ENCODE results near the gene NPDC1. TPM values are rescaled to one million over a fixed set of nuclear protein-coding genes. Genes with fewer than 3 reads are reported as not detected.

Gene NPDC1
- total RNA-seq, 1 donor from 2014 or later, result 33.0 TPM

GRCh38 chr9:137056739-137057415 is 10.9 kb upstream of the NPDC1 start:
- no peak for DNase-seq (ENCODE audit: low read depth, low spot score)

DNA sequence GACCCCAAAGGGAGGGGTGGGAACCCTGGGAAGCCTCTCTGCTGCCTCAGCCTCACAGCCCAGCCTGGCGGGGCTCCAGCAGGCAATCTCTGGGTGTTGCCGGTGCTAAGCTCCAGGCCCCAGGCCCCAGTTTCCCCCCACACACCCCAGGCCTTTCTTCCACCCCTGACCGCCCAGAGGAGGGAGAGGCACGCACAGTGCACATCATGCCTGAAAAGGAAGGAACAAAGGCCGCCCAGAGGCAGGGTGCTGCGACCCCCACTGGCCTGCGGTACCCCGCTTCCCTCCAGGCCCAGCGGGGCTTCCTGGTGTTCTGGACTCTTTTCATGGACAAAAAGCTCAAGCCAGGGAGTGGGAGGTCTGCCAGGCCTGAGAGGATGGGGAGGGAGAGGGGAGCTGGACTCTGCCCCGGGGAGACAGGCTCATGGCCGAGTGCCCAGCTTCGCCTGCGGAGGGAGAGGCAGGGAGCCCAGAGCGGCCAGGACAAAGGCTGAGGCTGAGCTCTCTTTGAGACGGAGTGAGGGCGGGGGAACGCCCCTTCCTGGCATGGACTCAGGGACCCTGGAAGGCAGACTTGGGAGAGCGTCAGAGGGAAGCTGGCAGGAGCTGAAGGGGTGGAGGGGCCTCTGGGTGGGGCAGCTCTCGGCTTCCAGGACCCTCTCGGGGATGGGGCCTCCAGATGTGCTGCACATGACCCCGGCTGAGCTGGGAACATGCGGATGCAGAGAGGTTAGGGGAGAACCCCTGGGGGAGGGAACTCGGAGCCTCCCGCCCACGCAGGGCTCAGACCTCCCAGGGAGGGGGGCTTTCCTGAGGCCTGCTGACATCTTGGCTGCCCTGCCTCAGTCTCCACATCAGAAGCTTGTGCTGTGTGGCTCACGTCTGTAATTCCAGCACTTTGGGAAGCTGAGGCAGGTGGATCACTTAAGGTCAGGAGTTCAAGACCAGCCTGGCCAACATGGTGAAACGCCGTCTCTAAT is 9.7 kb upstream of the NPDC1 start:
- no peak for DNase-seq (ENCODE audit: low read depth, low spot score)

DNA sequence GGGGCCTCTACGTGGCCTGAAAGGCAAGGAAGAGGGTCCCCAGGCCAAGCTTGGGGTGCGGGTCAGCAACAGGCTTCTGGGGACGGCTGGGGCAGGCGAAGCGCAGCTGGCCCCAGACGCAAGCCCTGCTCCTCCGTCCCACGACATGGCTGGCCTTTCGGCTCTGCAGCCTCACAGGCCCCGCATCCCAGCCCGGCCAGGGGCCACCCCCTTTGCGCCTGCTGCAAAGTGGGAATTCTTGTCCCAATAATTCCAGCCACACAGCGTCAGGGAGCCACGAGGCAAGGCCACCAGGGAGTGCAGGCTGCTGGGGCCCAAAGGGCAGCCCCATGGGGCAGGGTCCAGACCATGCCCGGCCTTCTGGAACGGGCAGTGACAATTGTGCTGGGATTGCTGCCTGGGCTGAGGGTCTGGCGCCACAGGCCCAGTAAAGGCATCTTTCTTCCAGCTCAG is 9.0 kb upstream of the NPDC1 start:
- no peak for DNase-seq (ENCODE audit: low read depth, low spot score)

DNA sequence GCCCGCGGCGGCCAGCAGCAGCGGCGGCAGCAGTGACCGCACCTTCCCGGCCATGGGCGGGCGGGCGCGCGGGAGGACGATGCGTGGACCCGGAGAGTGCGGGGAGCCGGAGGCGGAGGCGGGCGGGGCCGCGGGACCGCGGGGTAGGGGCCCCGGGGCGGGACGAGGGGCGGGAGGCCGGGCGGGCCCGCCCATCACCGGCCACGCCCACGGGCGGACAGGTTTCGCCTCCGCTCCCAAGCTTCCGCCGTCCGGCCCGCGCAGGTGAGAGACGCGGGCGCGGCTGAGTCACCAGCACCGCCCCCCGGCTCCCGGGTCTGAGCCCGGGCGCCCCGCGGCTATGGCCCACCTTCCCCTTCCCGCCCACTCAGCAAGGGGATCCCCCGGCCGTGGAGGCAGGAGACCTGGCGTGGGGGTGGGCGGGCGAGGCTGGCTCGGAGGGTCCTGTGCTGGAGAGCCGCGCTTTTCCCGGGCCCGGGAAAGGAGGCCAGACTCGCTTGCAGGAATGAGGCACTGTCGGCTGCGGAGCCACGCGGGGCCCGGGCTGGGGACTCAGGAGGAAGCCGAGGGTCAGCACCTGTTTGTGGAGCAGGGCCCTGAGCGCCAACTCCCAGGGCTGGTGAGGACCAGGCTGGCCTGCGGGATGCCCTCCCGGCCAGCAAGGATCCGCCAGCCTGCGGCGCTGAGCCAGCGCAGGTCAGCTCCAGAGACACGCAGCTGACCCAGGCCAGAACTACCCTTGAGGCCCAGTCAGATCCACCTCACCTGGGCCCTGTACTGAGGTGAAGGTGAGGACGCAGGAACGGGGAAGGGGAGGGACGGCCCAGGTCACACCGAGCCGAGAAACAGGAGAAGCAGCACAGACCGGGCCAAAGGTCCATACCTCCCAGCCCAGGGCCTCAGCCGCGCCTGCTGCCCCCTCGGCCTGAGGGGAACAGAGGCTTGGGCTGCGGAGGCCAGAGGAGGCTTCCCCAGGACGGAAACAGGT is 8.3 kb upstream of the NPDC1 start, which contains the start of gene ENTPD2:
Gene ENTPD2 (minus strand): TSS at position 118 of the 988 bp plus-strand sequence. CDS start 64 bp downstream, at position 54.
- no peak for DNase-seq (ENCODE audit: low read depth, low spot score)

GRCh38 chr9:137052998-137053943 is 7.3 kb upstream of the NPDC1 start:
- DNase-seq (ENCODE audit: low read depth, low spot score), result no peak

DNA sequence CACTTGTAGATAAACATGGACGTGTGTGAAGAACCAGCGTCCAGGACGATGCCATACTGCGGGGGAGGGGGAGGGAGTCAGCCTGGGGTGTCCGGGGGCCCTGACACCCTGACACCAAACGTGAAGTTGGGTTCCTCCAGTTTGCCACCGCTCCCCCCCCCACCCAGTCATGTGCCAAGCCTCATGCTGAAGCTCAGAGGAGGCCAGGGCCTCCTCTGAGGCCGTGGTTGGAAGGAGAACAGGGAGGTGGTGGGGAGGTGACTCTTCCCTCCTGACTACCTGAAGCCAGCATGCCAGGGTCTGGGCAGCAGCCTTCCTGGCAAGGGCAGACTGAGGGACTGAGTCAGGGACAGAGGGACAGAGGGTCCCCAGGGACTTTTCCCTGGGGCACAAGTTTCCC is 6.3 kb upstream of the NPDC1 start:
- no peak for DNase-seq (ENCODE audit: low read depth, low spot score)

GRCh38 chr9:137051145-137051724 is 5.3 kb upstream of the NPDC1 start:
- no peak for DNase-seq (ENCODE audit: low read depth, low spot score)

GRCh38 chr9:137050570-137050969 is 4.6 kb upstream of the NPDC1 start:
- DNase-seq (ENCODE audit: low read depth, low spot score), result no peak

- DNase-seq (ENCODE audit: low read depth, low spot score), result no peak
Measured at GRCh38 chr9:137049544-137050449, 3.8 kb upstream of the NPDC1 start.

GRCh38 chr9:137048655-137049543 is 2.9 kb upstream of the NPDC1 start:
- no peak for DNase-seq (ENCODE audit: low read depth, low spot score)

DNA sequence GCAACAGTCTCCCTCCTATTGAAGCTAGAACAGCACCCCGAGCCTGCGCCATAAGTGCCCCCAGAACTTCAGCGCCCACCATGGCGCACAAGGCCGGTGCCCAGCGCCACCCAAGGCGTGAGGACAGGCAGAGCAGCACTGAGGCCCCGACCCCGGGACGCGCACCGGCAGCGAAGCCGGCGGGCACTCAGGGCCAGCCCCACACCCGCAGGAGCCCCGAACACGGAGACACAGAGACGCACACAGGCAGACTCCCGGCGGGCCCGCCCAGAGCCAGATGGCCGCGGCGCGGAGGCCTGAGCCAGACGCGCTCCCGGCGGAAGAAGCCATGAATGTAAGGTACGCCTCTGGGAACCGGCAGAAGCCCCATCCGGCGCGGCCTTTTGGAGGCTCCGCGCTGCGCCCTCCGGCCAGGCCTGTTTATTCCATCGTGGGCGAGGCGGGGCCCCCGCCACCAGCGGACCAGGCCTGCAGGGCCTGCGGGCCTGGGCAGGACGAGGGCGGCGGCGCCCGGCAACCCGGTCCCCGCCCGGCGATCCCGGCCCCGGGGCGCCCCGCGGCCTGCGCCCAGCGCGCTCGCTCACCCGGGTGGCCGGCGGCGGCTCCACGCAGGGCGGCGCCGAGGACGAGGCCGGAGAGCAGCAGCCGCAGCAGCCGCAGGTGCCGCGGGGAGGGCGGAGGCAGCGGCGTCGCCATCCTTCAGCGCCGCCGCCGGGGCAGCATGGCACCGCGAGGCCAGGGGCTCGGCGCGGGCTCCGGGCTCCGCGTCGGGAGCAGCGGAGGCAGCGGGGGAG is 486 bp downstream of the NPDC1 start:
- no peak for DNase-seq (ENCODE audit: low read depth, low spot score)

- no peak for DNase-seq (ENCODE audit: low read depth, low spot score)
Measured at GRCh38 chr9:137044502-137045177, 1.3 kb downstream of the NPDC1 start.

DNA sequence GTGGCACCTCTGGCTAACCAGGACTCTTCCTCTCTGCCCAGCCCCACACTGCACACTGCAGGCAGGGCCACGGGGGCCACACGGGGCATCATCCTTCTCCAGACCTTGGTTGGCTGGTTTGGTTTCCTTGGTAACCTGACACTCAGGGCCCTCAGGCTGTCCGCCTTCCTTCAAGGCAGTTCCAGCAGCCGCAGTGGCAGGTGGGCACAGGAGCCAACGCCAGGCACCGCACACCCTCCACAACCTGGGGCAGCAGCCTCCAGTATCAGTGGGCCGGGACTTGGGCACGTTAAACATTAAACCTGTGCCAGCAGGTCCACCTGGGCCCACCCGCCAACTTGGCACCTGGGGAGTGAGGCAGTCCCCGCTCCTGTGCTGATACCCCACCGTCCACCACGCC is 1.9 kb downstream of the NPDC1 start:
- no peak for DNase-seq (ENCODE audit: low read depth, low spot score)

DNA sequence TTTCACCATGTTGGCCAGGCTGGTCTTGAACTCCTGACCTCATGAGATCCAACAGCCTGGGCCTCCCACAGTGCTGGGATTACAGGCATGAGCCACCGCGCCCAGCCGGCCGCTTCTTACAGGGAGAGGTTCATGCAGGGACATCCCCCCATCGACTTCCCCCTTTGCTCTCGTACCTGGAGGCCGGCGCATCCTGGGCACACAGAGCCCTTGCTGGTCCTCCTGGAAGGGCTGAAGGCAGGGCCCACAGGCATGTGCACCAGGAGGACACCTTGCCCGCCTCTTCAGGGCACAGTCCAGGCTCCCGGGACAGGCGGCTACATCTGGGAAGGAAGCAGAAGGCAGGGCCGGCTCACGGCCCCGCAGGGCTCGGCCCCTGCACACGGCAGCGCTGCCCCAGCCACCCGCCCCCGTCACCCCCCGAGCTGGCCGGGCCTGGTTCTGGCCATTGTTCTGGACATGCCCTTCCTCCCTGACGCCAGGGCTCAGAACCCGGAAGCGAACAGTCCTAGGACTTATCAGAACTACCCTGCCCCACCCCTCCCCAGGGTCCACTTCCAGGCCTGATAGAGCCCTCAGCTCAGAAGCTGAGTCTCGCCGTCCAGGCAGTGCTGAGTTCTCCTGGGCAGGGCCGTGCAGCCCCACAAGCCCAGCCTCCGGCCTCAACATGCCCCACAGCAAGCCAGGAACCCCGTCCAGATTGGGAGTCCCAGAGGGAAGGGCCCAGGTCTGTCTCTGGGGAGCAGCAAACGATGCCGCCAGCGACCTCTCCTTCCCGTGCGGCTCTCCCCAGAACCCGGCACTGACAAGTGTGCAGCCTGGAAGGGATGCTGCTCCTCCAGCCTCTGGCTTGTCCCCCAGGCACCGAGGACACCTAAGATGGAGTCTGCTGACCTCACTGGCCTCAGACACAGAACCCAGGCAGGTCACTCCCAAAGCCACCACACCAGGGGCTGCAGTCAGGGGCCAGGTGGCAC is 2.9 kb downstream of the NPDC1 start:
- DNase-seq (ENCODE audit: low read depth, low spot score), result no peak

GRCh38 chr9:137041124-137041523 is 4.9 kb downstream of the NPDC1 start:
- no peak for DNase-seq (ENCODE audit: low read depth, low spot score)
